GM20000 (cell line): Measurements from ENCODE around the gene EVA1C.
"Not testable (repeated sequence)": the region's sequence is repeated elsewhere in the genome, so short reads cannot be mapped to it uniquely, and the experiment has no call there.

Experiments used
- DNase-seq: peaks from one replicate; pipeline ENCODE4 v3.0.0; 2012; ENCODE audit warnings: low spot score
- CTCF ChIP-seq: IDR thresholded peaks from 2 replicates; pipeline ENCODE4 v1.5.1; 2012; ENCODE audit warnings: mild to moderate bottlenecking, control low read depth; ENCODE audit errors: extremely low read depth, missing control alignments

EVA1C gene

GRCh38 chr21:32558106-32558505, 145.6 kb downstream of the EVA1C start:
- no peak for DNase-seq
- TF ChIP-seq CTCF, result no peak

GRCh38 chr21:32559006-32559610, 146.6 kb downstream of the EVA1C start:
- TF ChIP-seq CTCF, result no peak
- no peak for DNase-seq

- TF ChIP-seq CTCF, result no peak
- no peak for DNase-seq
These were observed 148.4 kb downstream of the EVA1C start for GRCh38 chr21:32560896-32561295.

- DNase-seq, result not testable (repeated sequence)
These were observed 149.0 kb downstream of the EVA1C start for GRCh38 chr21:32561476-32561875.

- DNase-seq, result no peak
- no peak for TF ChIP-seq CTCF
These were observed 149.9 kb downstream of the EVA1C start for GRCh38 chr21:32562426-32562825.

- no peak for TF ChIP-seq CTCF
- DNase-seq, result no peak
These were observed 150.4 kb downstream of the EVA1C start for GRCh38 chr21:32562915-32563314.
